ENCODE measurements around the gene CDK18. TPM values are rescaled to one million over a fixed set of nuclear protein-coding genes. Genes with fewer than 3 reads are reported as not detected.
"Not testable (repeated sequence)": the region's sequence is repeated elsewhere in the genome, so short reads cannot be mapped to it uniquely, and the experiment has no call there.

CDK18 gene
- total RNA-seq, 1 donor from 2014 or later, result 17.8 TPM

GRCh38 chr1:205480349-205480985 is 24.0 kb upstream of the CDK18 start:
- H4K20me1 ChIP-seq (ENCODE audit: insufficient read depth, low read length), result no peaks in the 10 kb centered on the region
- H2AFZ ChIP-seq (ENCODE audit: low read depth, low read length), result no peak overlapping the region
- no peak overlapping the region for H3K4me2 ChIP-seq (ENCODE audit: low read length)
- peaks cover 2% of the 10 kb centered on the region for H3K9me3 Mint-ChIP-seq (ENCODE audit: unreplicated experiment)
- peaks cover 12% of the 10 kb centered on the region for H3K4me1 ChIP-seq (ENCODE audit: insufficient read depth, low read length)
- H3K79me2 ChIP-seq (ENCODE audit: insufficient read depth, low read length), result no peaks in the 10 kb centered on the region
- H3K4me3 ChIP-seq (ENCODE audit: insufficient read depth, low read depth, low read length), result no peak overlapping the region
- peaks cover 59% of the 10 kb centered on the region for H3K27me3 Mint-ChIP-seq (ENCODE audit: low read depth, unreplicated experiment)
- no peak overlapping the region for H3K9ac ChIP-seq (ENCODE audit: low read length)
- no peaks in the 10 kb centered on the region for H3K9me3 ChIP-seq (ENCODE audit: insufficient read depth, low read depth, low read length)
- no peak overlapping the region for H3K4me3 Mint-ChIP-seq (ENCODE audit: unreplicated experiment)
- H3K27ac Mint-ChIP-seq (ENCODE audit: unreplicated experiment), result no peak overlapping the region
- H3K4me1 Mint-ChIP-seq (ENCODE audit: low read depth, unreplicated experiment), result no peaks in the 10 kb centered on the region
- no peak for FAIRE-seq
- H3K36me3 Mint-ChIP-seq (ENCODE audit: low read depth, unreplicated experiment), result no peaks in the 10 kb centered on the region
- peaks cover 21% of the 10 kb centered on the region for H3K27me3 ChIP-seq (ENCODE audit: insufficient read depth, low read length)
- no peak overlapping the region for H3K27ac ChIP-seq (ENCODE audit: low read depth, low read length)
- no peaks in the 10 kb centered on the region for H3K36me3 ChIP-seq (ENCODE audit: insufficient read depth, low read length)
- no peak for DNase-seq (ENCODE audit: low read depth)
- TF ChIP-seq EZH2 (IDR thresholded peaks at IDR 0.05; ENCODE audit: insufficient read depth, low read length) (no peak), CTCF (IDR thresholded peaks at IDR 0.05; ENCODE audit: insufficient read depth, low read depth, low read length) (no peak)

GRCh38 chr1:205481218-205481617 is 23.3 kb upstream of the CDK18 start:
- Histone ChIP-seq H2AFZ (ENCODE audit: low read depth, low read length) (no peak overlapping the region), H3K27ac (ENCODE audit: low read depth, low read length) (no peak overlapping the region), H3K27me3 (ENCODE audit: insufficient read depth, low read length) (peaks cover 21% of the 10 kb centered on the region), H3K4me2 (ENCODE audit: low read length) (no peak overlapping the region), H3K4me1 (ENCODE audit: insufficient read depth, low read length) (peaks cover 12% of the 10 kb centered on the region), H3K79me2 (ENCODE audit: insufficient read depth, low read length) (no peaks in the 10 kb centered on the region), H3K9ac (ENCODE audit: low read length) (no peak overlapping the region), H3K4me3 (ENCODE audit: insufficient read depth, low read depth, low read length) (no peak overlapping the region), H3K36me3 (ENCODE audit: insufficient read depth, low read length) (no peaks in the 10 kb centered on the region), H3K9me3 (ENCODE audit: insufficient read depth, low read depth, low read length) (no peaks in the 10 kb centered on the region), H4K20me1 (ENCODE audit: insufficient read depth, low read length) (no peaks in the 10 kb centered on the region)
- H3K36me3 Mint-ChIP-seq (ENCODE audit: low read depth, unreplicated experiment), result no peaks in the 10 kb centered on the region
- peaks cover 57% of the 10 kb centered on the region for H3K27me3 Mint-ChIP-seq (ENCODE audit: low read depth, unreplicated experiment)
- H3K4me3 Mint-ChIP-seq (ENCODE audit: unreplicated experiment), result no peak overlapping the region
- no peaks in the 10 kb centered on the region for H3K9me3 Mint-ChIP-seq (ENCODE audit: unreplicated experiment)
- H3K27ac Mint-ChIP-seq (ENCODE audit: unreplicated experiment), result no peak overlapping the region
- DNase-seq (ENCODE audit: low read depth) (no peak), FAIRE-seq (no peak)
- TF ChIP-seq CTCF (IDR thresholded peaks at IDR 0.05; ENCODE audit: insufficient read depth, low read depth, low read length), result no peak
- no peak for TF ChIP-seq EZH2 (IDR thresholded peaks at IDR 0.05; ENCODE audit: insufficient read depth, low read length)
- H3K4me1 Mint-ChIP-seq (ENCODE audit: low read depth, unreplicated experiment), result no peaks in the 10 kb centered on the region

- Mint-ChIP-seq H3K27me3 (ENCODE audit: low read depth, unreplicated experiment) (peaks cover 59% of the 10 kb centered on the region), H3K36me3 (ENCODE audit: low read depth, unreplicated experiment) (no peaks in the 10 kb centered on the region), H3K27ac (ENCODE audit: unreplicated experiment) (no peak overlapping the region), H3K4me1 (ENCODE audit: low read depth, unreplicated experiment) (no peaks in the 10 kb centered on the region), H3K9me3 (ENCODE audit: unreplicated experiment) (no peaks in the 10 kb centered on the region), H3K4me3 (ENCODE audit: unreplicated experiment) (no peak overlapping the region)
- peak; percentile 56 for TF ChIP-seq EZH2 (IDR thresholded peaks at IDR 0.05; ENCODE audit: insufficient read depth, low read length)
- no peak for TF ChIP-seq CTCF (IDR thresholded peaks at IDR 0.05; ENCODE audit: insufficient read depth, low read depth, low read length)
- no peak for FAIRE-seq
- Histone ChIP-seq H3K9ac (ENCODE audit: low read length) (no peak overlapping the region), H3K4me3 (ENCODE audit: insufficient read depth, low read depth, low read length) (no peak overlapping the region), H4K20me1 (ENCODE audit: insufficient read depth, low read length) (no peaks in the 10 kb centered on the region), H3K4me2 (ENCODE audit: low read length) (no peak overlapping the region), H3K36me3 (ENCODE audit: insufficient read depth, low read length) (no peaks in the 10 kb centered on the region), H3K9me3 (ENCODE audit: insufficient read depth, low read depth, low read length) (no peaks in the 10 kb centered on the region), H3K4me1 (ENCODE audit: insufficient read depth, low read length) (peaks cover 12% of the 10 kb centered on the region), H3K79me2 (ENCODE audit: insufficient read depth, low read length) (no peaks in the 10 kb centered on the region), H3K27ac (ENCODE audit: low read depth, low read length) (no peak overlapping the region), H3K27me3 (ENCODE audit: insufficient read depth, low read length) (peaks cover 21% of the 10 kb centered on the region), H2AFZ (ENCODE audit: low read depth, low read length) (no peak overlapping the region)
- DNase-seq (ENCODE audit: low read depth), result no peak
Observed at GRCh38 chr1:205481629-205482151, 22.8 kb upstream of the CDK18 start.

- FAIRE-seq; H3K4me2 ChIP-seq (ENCODE audit: low read length); H3K4me3 ChIP-seq (ENCODE audit: insufficient read depth, low read depth, low read length); H3K79me2 ChIP-seq (ENCODE audit: insufficient read depth, low read length); H3K9ac ChIP-seq (ENCODE audit: low read length); H3K4me1 Mint-ChIP-seq (ENCODE audit: low read depth, unreplicated experiment); H3K9me3 Mint-ChIP-seq (ENCODE audit: unreplicated experiment); H3K27ac Mint-ChIP-seq (ENCODE audit: unreplicated experiment); H3K4me3 Mint-ChIP-seq (ENCODE audit: unreplicated experiment); DNase-seq (ENCODE audit: low read depth); H3K36me3 ChIP-seq (ENCODE audit: insufficient read depth, low read length); H2AFZ ChIP-seq (ENCODE audit: low read depth, low read length); H3K36me3 Mint-ChIP-seq (ENCODE audit: low read depth, unreplicated experiment); H4K20me1 ChIP-seq (ENCODE audit: insufficient read depth, low read length); H3K9me3 ChIP-seq (ENCODE audit: insufficient read depth, low read depth, low read length); H3K27ac ChIP-seq (ENCODE audit: low read depth, low read length): not testable (repeated sequence)
- peaks cover 21% of the 10 kb centered on the region for H3K27me3 ChIP-seq (ENCODE audit: insufficient read depth, low read length)
- H3K4me1 ChIP-seq (ENCODE audit: insufficient read depth, low read length), result peaks cover 12% of the 10 kb centered on the region
- peaks cover 60% of the 10 kb centered on the region for H3K27me3 Mint-ChIP-seq (ENCODE audit: low read depth, unreplicated experiment)
Observed at GRCh38 chr1:205482587-205482986, 21.9 kb upstream of the CDK18 start.

All from astrocyte (in vitro differentiated cells and primary cell).